Activated CD4-positive, alpha-beta T cell treated with anti-CD3 and anti-CD28 coated beads, Interleukin-10, Interleukin-2, amounts not matched to agents 100 ng/mL and 50 ng/mL, durations not matched to agents 16 hours and 8 hours (primary cell): ENCODE measurements around the gene CHST8.
A peak's percentile ranks its signal among the peaks of the same experiment; 100 is the strongest.

Source experiments
- DNase-seq: peaks from one replicate; pipeline ENCODE4 v3.0.0-alpha.2; 2020

The CHST8 gene

DNA sequence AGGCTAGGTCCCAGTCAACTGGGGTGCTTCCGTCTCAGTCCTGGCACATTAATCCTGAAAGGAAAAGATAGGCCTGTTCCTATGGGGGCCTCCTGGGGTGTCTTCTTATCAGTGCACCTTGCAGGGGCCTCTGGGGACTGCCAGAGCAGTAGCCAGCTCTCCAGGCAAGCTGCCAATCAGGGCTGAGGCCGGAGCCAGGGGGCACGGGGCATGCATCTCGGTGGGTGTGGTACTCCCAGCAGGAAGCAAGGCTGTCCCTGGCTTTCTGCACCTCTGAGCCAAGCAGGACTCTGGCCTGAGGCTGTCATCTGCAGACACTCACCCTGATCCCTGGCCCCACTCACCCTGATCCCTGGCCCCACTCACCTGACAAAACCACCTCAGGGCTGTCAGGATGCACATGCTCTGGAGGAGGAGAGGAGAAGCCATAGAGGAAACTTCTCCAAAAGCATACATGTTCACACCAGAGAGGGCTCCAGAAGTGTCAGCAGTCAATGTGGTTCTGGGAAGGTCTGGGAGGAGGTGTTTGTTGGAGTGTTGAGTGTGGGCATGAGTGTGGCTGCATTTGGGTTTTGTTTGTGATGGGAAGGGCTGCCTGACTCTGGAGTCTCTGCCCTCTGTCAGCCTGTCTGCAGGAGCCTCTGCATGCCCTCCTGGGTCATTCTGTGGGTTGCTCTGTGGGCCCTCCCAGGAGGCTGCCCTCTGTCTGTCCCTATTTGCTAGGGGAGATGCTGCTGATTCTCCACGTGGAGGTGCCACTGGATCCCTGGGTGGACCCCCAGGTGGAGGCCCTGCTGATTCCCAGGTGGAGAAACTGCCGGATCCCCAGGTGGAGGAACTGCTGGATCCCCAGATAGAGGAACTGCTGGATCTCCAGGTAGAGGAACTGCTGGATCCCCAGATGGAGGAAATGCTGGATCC is 152.2 kb downstream of the CHST8 start:
- DNase-seq = no peak

DNA sequence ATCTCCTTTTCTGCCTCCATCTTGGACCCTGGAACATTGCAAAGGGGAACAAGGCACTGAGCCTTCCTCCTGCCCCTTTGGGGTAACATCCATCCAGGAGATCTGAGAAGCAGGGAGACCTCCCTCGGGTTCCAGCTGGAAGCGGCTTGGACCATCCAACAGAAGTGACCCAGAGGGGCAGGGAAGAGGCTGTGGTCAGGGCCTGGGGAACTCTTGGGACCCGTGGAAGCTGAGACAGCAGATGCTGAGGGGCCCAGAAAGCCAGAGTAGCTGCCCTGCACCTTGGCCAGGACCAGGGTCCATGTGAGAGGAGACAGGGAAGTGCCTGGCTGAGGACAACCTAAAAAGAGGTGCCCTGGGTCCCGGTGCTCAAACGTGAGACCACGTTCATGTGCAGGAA is 153.0 kb downstream of the CHST8 start:
- no peak for DNase-seq

DNA sequence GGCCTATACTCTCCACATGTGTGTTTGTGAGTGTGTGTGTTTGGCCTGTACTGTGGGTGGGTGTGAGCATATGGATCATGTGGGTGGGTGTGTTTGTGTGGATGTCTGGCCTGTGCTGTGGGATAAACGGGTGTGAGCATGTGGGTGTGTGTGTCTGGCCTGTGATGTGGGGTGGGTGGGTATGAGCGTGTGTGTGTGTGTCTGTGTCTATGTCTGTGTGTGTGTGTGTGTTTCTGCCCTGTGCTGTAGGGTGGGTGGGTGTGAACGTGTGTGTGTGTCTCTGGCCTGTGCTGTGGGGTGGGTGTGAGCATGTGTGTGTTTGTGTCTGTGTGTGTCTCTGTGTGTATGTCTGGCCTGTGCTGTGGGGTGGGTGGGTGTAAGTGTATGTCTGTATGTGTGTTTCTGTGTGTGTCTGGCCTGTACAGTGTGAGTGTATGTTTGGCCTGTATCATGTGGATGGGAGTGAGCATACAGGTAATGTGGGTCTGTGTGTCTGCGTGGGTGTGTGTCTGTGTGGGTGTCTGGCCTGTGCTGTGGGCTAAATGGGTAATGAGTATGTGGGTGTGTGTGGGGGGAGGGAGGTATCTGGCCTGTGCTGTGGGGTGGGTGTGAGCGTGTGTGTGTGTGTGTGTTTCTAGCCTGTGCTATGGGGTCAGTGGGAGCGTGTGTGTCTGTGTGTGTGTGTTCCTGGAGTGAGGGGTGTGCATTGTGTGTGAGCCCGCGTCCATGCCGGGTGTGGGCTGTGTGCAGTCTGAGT is 154.2 kb downstream of the CHST8 start:
- DNase-seq = no peak

DNA sequence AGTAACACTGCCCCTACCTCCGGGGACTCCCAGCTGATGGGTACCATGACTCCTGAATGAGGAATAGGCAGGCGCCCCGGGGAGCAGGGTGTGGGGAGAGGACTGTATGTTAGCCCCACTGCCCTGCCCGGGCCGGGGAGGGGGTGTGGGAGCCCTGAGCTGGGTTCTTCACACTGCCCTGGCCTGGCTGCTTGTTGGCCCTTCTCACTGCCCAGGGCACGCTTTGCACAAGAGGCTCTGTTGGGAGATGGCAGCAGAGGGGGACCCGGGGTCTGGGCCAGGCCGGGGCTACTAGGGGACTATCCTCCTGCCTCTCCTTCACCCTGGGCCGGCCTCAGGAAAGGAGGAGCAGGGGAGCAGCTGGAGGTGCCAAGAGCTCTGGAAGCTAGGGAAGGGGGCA is 155.6 kb downstream of the CHST8 start:
- DNase-seq = no peak

DNA sequence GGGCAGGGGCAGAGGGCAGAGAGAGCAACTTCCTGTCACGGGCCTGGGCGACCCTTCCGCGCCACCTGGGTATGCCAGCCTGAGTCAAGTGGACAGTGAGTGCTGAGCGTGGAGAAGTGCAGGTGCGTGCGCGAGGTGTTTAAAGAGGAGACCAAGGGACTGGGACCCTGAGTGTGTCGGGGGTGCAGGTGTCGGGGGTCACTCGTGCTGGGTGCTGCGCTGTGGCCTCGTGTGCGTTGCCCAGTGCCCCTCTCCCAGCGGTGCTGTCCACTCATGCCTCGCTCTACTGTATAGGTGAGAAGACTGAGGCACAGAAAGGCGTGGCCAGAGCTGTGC is 156.0 kb downstream of the CHST8 start:
- DNase-seq = no peak

DNA sequence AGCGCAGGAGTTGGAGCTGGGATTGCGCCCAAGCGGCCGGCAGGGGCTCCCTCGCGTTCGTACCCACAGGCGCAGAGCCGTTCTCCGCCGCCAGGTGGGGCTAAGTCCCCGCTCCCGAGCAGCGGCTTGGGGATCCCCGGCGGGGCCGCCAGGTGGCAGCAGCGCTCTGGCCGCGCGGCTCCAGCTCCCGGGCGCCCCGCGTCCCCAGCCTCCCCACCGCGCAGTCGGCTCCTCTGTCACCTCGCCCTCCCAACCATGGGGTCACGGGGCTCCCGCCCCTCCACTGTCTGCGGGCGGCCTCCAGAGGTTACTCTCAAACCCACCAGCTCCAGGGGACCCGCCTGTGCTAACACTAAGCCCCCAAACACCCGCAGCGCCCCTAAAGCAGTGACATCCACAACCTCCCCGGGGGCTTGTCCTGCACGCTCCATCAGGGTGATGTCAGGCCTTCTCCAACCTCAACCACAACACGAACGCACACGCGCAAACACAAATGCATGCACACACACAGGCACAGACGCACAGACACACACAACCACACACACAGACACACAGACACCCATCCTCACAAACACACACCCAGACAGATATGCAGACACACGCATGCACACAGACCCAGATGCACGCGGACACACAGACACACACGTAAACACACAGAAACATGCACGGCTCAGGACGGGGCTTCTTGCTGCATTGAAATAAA is 156.5 kb downstream of the CHST8 start:
- peak; percentile 88 for DNase-seq

DNA sequence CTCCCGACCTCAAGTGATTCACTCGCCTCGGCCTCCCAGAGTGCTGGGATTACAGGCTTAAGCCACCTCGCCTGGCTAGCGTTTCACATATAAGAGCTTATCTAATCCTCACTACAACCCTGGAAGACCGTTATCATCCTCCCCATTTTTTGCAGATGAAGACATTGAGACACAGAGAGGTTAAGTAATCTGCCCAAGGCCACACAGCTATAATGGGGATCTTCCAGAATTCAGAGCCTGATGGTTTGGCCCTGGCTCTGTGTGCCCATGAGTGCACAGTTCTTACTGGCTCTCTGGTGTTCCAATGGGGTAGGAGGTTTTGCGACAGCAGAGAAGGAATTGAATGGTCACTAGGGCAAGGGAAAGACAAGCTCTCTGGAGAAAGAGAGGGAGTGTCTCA is 158.1 kb downstream of the CHST8 start:
- DNase-seq = no peak

DNA sequence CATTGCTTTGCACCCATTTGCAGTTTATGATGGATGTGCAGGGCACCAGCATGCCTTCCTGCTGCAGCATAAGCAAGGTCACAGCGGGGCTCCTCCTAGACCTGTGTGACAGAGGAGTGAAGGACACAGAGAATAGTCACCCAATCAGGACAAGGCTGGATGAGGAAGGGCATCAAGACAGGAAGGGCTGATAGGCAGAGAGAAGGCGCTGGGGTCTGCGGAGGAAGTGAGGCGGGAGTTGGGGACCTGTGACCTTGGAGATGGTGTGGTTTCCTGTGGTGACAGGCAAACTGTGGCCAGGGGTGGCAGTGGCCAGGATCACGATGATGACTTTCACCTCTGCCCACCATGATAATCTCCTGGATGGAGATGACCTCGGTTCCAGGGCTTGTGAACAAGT is 158.5 kb downstream of the CHST8 start:
- no peak for DNase-seq

DNA sequence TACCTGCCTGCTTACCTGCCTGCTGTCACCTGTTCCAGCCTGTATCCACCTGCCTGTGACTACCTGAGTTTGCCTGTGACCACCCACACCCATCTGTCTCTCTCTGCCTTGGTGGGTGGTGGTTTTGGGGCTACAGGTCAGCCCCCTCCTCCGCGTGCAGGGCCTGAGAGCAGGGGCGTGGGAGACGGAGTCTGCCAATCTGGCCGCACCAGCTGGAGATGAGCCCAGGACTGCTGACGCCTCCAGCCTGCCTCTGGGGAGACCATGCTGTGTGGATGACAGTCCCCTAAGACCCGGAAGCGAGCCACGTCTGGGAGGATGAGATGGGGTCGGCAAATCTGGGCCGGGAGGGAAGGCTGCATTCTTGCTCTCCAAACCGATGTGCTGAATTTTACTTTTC is 159.0 kb downstream of the CHST8 start:
- DNase-seq = no peak

DNA sequence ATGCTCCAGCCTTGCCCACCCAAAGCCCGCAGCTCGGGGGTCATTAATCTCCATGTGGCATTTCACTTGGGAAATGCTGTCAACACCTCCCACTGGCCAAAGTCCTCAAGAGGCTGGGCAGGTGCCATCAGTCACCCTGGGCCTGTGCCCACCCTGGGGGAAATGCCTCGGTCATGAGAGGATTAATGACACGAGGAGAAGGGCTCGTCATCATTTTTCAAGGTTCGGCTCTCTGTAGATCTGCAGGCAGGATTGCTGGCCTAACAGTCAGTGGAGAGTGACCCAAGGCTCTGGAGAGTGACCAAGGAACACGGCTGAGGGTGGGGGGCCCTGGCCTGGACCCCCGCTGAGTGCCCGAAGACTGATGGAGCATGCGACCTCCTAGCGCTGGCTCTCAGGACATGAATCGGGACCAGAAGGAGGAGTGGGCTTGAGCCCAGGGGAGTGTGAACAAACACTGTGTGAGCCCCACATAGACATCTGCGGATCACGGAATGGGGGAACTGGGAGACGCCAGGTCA is 159.7 kb downstream of the CHST8 start:
- DNase-seq = no peak

DNA sequence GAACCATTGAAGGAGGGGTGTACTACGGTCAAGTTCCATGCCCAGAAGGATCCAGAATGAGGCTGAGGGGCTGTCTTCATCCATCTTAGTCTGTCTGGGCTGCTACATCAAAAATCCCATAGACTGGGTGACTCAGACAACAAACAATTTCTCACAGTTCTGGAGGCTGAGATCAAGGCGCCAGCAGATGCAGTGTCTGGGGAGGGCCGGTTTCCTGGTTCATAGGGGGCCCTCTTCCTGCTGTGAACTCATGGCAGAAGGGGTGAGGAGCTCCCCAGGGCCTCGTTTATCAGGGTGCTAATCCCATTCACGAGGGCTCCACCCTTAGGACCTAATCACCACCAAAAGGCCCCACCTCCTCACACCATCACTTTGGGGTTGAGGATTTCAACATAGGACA is 160.2 kb downstream of the CHST8 start:
- DNase-seq = no peak

DNA sequence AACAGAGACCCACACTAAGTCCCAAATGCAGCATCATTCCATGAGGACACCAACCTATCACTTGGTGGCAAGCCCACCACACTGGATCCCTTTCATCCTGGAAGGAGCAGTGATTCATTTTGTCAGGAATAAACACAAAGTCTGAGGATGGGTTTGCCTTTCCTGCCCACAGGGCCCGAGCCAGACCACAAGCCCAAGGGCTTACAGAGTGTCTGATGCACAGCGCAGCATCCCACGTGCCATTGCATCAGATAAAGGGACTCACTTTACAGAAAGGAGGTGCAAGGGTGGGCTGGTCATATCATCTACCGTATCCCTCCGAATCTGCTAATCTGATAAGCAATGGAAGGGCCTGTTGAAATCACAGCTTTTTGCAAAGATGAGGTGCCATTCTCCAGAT is 162.7 kb downstream of the CHST8 start:
- no peak for DNase-seq

DNA sequence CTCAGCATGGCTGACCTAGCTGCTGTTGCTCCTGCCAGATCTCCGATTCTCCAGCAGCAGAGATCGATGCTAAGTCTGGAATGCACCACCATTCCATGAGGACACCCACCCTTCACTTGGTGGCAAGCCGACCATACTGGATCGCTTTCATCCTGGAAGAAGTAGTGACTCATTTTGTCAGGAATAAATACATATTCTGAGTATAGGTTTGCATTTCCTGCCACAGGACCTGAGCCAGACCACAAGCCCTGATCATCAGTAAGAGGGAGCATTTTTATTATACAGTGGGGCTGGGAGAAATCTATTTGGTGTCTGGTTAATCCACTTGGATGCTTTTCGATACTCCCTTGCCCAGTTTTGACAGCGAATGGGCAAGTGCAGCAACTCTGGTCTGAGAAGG is 164.0 kb downstream of the CHST8 start:
- DNase-seq = no peak

DNA sequence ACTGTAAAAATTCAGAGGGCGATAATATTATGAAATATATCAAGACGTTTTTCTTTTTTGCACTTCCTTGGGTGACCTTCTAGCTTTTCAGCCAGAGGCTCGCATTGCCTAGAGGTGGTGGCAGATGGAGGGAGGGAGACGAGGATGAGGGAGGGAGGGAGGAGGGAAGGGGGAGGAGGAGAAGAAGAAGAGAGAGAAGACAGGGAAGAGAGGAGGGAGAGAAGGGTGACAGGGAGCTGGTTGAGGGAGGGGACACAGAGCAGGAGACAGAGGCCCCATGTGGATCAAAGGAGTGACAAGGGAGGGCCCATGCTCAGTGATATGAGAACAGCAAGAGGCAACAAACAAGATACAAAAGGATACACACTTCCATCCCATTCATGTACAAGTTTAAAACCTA is 166.9 kb downstream of the CHST8 start:
- DNase-seq = no peak

DNA sequence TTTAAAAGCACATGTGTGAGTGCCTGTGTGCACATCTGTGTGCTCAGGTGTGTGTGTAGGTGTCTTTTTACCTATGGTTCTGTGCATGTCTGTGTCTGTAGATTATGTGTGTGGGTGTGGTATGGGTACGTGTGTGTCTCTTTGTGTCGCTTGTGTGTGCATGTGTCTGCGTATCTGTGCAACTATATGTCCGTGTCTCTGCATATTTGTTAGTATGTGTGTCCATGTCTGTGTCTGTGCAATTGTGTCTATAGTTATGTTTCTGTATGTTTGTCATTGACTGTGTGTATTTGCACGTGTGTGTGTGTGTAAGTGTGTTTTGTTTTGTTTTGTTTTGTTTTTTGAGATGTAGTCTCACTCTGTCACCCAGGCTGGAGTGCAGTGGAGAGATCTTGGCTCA is 167.6 kb downstream of the CHST8 start:
- no peak for DNase-seq

DNA sequence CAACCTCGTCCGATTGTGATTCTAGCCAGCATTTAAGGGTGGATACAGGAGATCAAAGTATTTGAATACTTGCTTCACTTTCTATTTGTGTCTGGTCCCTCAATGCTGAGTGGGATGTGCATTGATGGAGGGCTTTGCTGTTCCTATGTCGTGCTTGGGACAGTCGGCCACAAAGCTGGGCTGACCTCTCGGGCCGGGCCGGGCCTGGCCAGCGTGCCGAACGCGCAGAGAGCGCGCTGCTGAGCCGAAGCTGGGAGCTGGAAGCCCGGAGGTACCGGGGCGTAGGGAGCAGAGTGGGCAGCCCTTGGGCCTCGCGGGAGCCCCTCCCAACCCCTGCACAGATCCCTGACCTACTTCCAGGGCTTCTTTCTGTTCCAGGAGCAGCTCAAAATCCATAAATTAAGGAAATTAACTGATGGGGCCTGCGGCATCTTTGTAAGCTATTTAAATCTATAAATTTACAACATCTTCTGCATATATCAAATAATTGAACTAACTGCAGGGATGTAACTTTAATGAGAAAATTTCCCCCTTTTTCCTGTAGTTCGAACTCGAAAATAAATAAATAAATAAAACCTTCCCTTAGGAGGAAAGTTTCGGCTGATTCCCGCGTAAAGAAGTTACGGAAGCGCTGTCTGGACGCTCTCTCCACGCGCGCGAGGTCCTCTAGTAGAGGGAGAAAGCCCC is 173.1 kb downstream of the CHST8 start:
- no peak for DNase-seq

DNA sequence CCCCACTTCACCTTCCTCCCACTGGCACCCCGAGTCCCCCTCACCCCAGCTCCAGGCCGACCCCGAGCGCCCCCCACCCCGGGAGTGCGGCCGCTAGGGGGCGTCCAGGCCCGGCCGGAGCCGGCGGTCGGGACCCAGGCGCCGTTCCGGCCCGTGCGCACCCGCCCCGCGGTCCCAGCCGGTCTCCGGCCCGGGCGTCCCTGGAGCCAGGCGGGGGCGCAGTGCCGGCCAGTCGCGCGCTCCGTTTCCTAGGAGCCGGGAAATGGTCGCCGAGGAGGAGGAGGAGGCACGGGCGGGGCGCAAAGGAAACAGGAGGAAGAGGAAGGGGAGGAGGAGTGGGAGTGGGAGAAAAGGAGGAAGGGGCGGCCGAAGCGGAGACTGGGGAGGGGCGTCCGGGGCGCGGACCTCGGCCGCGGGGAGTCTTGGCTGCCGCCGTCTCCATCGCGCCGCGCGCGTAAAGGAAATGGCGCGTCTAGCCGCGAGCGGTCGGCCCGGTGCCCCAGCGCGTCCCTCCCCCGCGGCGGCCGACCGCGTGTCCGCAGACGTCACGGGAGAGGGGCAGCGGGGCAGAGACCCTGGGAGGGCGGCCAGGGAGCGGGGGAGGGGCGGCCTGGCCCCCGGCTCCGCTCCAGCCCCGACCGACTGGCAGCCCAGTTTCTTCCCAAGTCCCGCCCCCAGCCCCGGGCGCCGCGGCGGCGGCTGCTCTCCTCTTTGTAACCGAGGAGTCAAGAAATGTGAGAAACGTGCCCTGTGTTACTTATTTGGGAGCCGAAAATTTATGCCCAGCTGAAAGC is 173.8 kb downstream of the CHST8 start:
- DNase-seq = peak; percentile 77

DNA sequence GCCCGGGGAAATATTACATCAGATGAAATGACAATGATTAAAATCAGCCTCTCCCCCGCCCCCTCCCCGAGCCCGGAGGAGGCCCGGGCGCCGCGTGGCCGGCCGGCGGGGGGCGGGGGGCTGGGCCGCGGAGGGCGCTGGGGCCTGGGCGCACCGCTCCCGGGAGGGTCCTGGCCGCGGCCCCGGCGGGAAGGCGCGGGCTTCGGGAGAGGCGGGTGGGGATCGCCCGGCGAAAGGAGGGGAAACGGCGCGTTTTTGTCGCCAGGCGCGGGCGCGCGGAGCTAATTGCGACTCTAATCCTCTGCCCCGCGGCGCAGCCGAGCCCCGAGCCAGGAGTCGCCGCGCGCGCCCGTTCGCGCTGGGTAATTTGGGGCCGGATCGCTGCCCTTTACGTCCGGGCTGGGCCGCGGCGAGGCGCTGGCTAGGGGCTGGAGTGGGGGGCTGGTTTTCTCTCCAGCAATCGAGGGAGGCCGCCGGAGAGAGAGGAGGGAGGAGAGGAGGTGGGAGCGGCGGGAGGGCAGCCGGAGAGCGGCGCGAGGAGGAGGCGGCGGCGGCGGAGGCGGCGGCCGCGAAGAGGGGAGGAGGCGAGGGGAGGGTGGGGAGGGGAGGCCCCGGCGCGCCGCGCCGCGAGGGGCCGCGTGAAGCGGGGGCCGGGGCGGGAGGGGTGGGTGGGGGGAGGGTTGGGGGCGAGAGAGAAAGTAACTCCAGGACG is 174.6 kb downstream of the CHST8 start, which contains the start of gene KCTD15:
KCTD15 (plus strand) TSS at position 707 of the 712 bp plus-strand sequence. CDS start 3,585 bp downstream, outside the sequence.
- peak; percentile 42 for DNase-seq

DNA sequence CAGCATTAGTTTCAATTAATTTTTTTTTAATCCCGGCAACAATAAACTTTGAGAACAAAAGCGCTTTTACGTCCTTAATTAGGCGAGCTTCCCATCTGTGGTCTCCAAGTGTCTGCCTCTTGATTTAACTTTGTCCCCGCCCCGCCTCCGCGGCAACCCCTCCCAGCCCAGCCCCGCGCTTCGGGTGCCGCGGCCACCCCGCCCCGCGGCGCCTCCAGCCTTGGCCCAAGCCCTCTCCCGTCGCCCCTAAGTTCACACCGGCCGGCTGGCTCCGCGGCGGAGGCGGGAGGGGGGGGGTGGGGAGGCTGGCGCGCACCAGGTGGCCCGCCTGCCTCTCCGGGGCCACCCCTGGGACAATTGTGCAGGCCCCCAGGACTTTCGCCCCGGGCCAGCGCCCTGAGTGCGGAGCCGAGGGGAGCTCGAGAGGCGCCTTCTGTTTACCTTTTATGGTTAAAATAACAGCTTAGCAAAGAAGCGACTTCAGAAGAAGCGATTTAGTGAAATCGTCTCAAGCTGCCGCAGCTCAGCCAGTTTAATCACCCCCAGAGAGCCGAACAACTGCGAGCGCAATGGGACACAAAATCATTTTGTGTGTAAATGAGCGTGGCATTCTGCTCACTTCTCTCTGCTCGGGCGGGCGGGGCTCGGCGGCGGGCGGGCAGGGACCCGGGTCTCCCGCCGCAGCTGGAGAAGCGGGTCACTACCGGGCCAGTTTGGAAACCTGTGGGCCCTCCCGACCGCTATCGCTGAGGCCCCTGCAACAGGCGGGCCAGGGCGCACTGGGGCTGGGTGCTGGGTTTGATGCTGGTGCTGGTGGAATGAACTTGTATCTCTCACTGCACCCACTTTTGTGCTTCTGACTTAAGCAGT is 176.3 kb downstream of the CHST8 start:
- peak; percentile 48 for DNase-seq

DNA sequence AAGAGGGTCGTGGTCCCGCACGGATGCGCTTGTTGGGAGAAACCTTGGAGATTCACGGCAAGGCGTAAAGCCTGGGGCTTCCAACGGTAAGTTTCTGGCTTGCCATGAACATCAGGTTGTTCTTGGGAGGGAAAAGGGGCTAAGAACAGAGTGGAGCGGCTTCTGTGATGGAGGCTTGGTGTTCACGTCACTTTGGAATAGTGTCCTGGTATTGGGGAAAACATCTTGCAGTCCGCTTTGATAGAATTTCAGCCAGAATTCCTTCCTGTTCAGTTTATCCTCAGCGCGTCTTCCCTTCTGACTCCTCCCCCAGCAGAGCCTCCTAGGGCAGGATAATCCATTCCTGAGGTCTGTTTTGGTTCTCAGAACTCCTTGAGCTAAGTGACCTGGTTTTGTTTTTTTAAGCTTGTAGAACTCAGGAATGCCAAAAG is 176.9 kb downstream of the CHST8 start:
- DNase-seq = no peak
